ENCODE results near the gene DOK5.

GRCh38 chr20:54514028-54514607, 38.7 kb downstream of the DOK5 start:
- no peak for TF ChIP-seq CTCF (IDR thresholded peaks at IDR 0.05; ENCODE audit: borderline replicate concordance, extremely low read depth, low read length, poor library complexity, severe bottlenecking)
- TF ChIP-seq EZH2 (IDR thresholded peaks at IDR 0.05; ENCODE audit: borderline replicate concordance, low read depth, low read length, severe bottlenecking): no peak
